Vagina (tissue), 2 donors: ENCODE results near the gene ERCC6L2. TPM values are rescaled to one million over a fixed set of nuclear protein-coding genes. Genes with fewer than 3 reads are reported as not detected.

Experiments used
- DNase-seq, 2 donors: peaks; one replicate each; pipeline ENCODE4 v3.0.0-alpha.2; 2017; ENCODE audit errors: extremely low spot score in 2 of 2
- H3K27ac ChIP-seq: fragments of 200-600 bp; sonication (generic); one replicate; pipeline ENCODE4 v1.5.1; 2019
- H3K27me3 ChIP-seq: fragments of 200-600 bp; sonication (generic); one replicate; pipeline ENCODE4 v1.5.1; 2019
- H3K36me3 ChIP-seq, 2 donors: fragments of 200-600 bp; sonication (generic); one replicate each; pipeline ENCODE4 v1.5.1; 2017 to 2019
- H3K4me1 ChIP-seq: fragments of 200-600 bp; sonication (generic); one replicate; pipeline ENCODE4 v1.5.1; 2019
- H3K4me3 ChIP-seq, 2 donors: fragments of 200-600 bp; sonication (generic); 1 replicate in 1 of 2; 2 replicates in 1 of 2; pipeline ENCODE4 v1.5.1; 2016 to 2019
- H3K9me3 ChIP-seq: fragments of 200-600 bp; sonication (generic); one replicate; pipeline ENCODE4 v1.5.1; 2019
- POLR2A ChIP-seq, 2 donors: fragments of 450-650 bp; IDR thresholded peaks; one replicate each; pipeline ENCODE4 v1.6.1; 2017; ENCODE audit warnings: antibody characterized with exemption in 2 of 2, mild to moderate bottlenecking in 2 of 2, moderate library complexity in 2 of 2
- POLR2AphosphoS5 ChIP-seq, 2 donors: sonication (generic); formaldehyde crosslinking; IDR thresholded peaks; one replicate each; pipeline ENCODE4 v1.9.0; 2017; ENCODE audit warnings: antibody characterized with exemption in 2 of 2, mild to moderate bottlenecking in 2 of 2, low read depth in 1 of 2; ENCODE audit not compliant: insufficient read depth in 1 of 2
- intact Hi-C: fragments of 100-400 bp; cut with DNase I; formaldehyde crosslinking; loops from one replicate; pipeline ENCODE4 v1.15.1; 2023
- total RNA-seq: library from RNA; depleted of rRNA; stranded (reverse); fragments of >200 nt; gene quantifications from one replicate; pipeline ENCODE4 v1.2.3, GENCODE V29; 2016
- TF ChIP-seq, protein P1 (sequence below), 3 experiments: fragments of 450-650 bp in 2 of 3; fragments of 200-600 bp in 1 of 3; sonication (generic) in 1 of 3; IDR thresholded peaks; one replicate each; pipeline ENCODE4 v1.5.1; 2017 to 2019; ENCODE audit warnings: antibody characterized with exemption in 3 of 3, mild to moderate bottlenecking in 2 of 3, moderate library complexity in 2 of 3

Gene ERCC6L2
- total RNA-seq, 1 donor from 2014 or later: 59.2 TPM

- no peak for DNase-seq
- Histone ChIP-seq H3K9me3 (no peaks in the 10 kb centered on the region), H3K36me3 (no peaks in the 10 kb centered on the region), H3K27me3 (no peaks in the 10 kb centered on the region), H3K27ac (no peak overlapping the region), H3K4me1 (no peaks in the 10 kb centered on the region), H3K4me3 (no peak overlapping the region)
- TF ChIP-seq, protein P1, sequence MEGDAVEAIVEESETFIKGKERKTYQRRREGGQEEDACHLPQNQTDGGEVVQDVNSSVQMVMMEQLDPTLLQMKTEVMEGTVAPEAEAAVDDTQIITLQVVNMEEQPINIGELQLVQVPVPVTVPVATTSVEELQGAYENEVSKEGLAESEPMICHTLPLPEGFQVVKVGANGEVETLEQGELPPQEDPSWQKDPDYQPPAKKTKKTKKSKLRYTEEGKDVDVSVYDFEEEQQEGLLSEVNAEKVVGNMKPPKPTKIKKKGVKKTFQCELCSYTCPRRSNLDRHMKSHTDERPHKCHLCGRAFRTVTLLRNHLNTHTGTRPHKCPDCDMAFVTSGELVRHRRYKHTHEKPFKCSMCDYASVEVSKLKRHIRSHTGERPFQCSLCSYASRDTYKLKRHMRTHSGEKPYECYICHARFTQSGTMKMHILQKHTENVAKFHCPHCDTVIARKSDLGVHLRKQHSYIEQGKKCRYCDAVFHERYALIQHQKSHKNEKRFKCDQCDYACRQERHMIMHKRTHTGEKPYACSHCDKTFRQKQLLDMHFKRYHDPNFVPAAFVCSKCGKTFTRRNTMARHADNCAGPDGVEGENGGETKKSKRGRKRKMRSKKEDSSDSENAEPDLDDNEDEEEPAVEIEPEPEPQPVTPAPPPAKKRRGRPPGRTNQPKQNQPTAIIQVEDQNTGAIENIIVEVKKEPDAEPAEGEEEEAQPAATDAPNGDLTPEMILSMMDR (IDR thresholded peaks at IDR 0.05): no peak
- TF ChIP-seq POLR2AphosphoS5 (IDR thresholded peaks at IDR 0.05; ENCODE audit: insufficient read depth in 1 of 2, low read depth in 1 of 2): no peak
- no peak for TF ChIP-seq POLR2A (IDR thresholded peaks at IDR 0.05)
- intact Hi-C loops: no loop called here
These were observed 104.0 kb downstream of the ERCC6L2 start for GRCh38 chr9:95979446-95979845.

- H3K9me3 ChIP-seq: no peaks in the 10 kb centered on the region
- H3K27ac ChIP-seq: no peak overlapping the region
These were observed 105.0 kb downstream of the ERCC6L2 start for GRCh38 chr9:95980262-95981125.

DNA sequence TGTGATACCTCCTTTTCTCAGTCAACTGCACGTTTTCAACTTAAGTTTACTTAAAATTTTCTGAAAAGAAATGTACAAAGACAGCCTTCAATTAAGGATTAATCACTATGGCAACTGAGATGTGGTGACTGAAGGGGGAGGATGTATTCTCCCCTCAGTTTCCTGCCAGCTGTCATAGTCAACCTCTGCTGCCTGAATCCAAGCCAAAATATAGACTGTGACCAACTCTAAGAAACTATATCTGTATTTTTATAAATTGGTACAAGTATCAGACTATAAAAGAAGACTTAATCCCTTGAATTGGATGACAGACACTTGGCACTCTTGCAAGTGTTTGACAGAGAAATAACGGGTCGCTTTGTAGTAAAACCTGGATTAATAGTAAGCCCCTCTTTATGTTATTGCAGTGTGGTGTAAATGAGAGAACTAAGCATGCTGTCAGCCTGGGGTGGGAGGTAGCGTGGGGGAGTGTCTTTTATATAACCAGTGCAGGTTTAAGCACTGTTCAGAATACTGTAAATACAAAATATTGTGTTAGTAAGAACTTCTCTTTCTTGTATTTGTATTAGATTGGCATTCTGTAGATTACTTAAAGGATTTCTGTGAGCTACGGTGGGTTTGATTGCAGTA, 106.4 kb downstream of the ERCC6L2 start:
- no peaks in the 10 kb centered on the region for H3K9me3 ChIP-seq
- intact Hi-C loops: no loop called here
- no peaks in the 10 kb centered on the region for H3K27me3 ChIP-seq
- H3K36me3 ChIP-seq: no peaks in the 10 kb centered on the region
- no peak overlapping the region for H3K4me3 ChIP-seq
- no peak overlapping the region for H3K27ac ChIP-seq
- no peak for DNase-seq
- H3K4me1 ChIP-seq: no peaks in the 10 kb centered on the region
- TF ChIP-seq, protein P1 (IDR thresholded peaks at IDR 0.05): no peak
- TF ChIP-seq POLR2AphosphoS5 (IDR thresholded peaks at IDR 0.05; ENCODE audit: insufficient read depth in 1 of 2, low read depth in 1 of 2) (no peak), POLR2A (IDR thresholded peaks at IDR 0.05) (no peak)

More at GRCh38 chr9:95980262-95981125, 105.0 kb downstream of the ERCC6L2 start:
- Histone ChIP-seq H3K4me3 (no peak overlapping the region), H3K27me3 (no peaks in the 10 kb centered on the region), H3K36me3 (no peaks in the 10 kb centered on the region), H3K4me1 (no peaks in the 10 kb centered on the region)
- DNase-seq: no peak
- intact Hi-C loops: no loop called here
- no peak for TF ChIP-seq POLR2AphosphoS5 (IDR thresholded peaks at IDR 0.05; ENCODE audit: insufficient read depth in 1 of 2, low read depth in 1 of 2)
- no peak for TF ChIP-seq POLR2A (IDR thresholded peaks at IDR 0.05)
- TF ChIP-seq, protein P1 (IDR thresholded peaks at IDR 0.05): no peak

DNA sequence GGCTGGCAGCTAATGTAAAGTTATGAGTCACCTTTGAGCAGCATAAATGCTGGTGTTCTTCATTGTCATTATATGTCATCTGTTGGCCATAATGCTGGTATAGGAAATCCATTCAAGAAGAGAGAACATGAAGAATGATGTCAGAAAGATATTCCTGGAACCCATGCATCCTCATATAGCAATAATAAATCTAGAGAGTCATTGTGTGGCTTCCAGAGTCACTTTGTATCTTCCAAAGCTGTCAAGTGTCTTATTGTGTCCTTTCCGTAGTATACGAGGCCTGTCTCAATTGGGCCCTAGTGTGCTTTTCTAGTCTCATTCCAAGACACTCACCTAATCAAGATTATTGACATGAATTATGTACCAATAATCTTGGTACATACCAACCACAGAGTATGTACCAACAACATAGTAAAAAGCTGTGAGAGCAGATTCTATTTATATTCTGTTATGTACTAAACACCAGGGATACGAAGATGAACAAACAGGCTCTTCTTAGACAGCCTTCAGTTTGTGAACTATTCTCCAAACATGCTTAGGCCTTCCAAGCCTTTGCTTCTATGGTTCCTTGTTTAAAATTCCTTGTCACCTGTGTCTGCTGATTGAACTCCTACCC, 110.1 kb downstream of the ERCC6L2 start:
- Histone ChIP-seq H3K4me3 (no peak overlapping the region), H3K36me3 (no peaks in the 10 kb centered on the region), H3K4me1 (no peaks in the 10 kb centered on the region), H3K9me3 (no peaks in the 10 kb centered on the region), H3K27ac (no peak overlapping the region), H3K27me3 (no peaks in the 10 kb centered on the region)
- TF ChIP-seq POLR2AphosphoS5 (IDR thresholded peaks at IDR 0.05; ENCODE audit: insufficient read depth in 1 of 2, low read depth in 1 of 2) (no peak), POLR2A (IDR thresholded peaks at IDR 0.05) (no peak)
- TF ChIP-seq, protein P1 (IDR thresholded peaks at IDR 0.05): no peak
- no peak for DNase-seq
- intact Hi-C loops: no loop called here
